SU-DHL-6 (cell line): ENCODE measurements around the gene YES1.
"Not testable (repeated sequence)": the region's sequence is repeated elsewhere in the genome, so short reads cannot be mapped to it uniquely, and the experiment has no call there.

ENCODE experiments used
- H2AFZ ChIP-seq: fragments of 200-600 bp; sonication (generic); 2 replicates; pipeline ENCODE4 v1.6.1; 2014; ENCODE audit warnings: low read depth, mild to moderate bottlenecking, moderate library complexity, mixed read lengths, antibody characterized with exemption, low read length; ENCODE audit not compliant: severe bottlenecking
- H3F3A ChIP-seq: fragments of 200-600 bp; shearing (Covaris generic); 2 replicates; pipeline ENCODE4 v1.6.0; 2016; ENCODE audit warnings: antibody characterized with exemption, mild to moderate bottlenecking; ENCODE audit not compliant: insufficient read depth
- H3K27ac ChIP-seq: fragments of 200-600 bp; sonication (generic); 2 replicates; pipeline ENCODE4 v1.5.1; 2016; ENCODE audit warnings: low read depth, mild to moderate bottlenecking, low read length, moderate library complexity, mixed read lengths
- H3K27me3 ChIP-seq: fragments of 200-600 bp; sonication (generic), shearing (Covaris generic); 2 replicates; pipeline ENCODE4 v1.6.0; 2014; ENCODE audit warnings: mild to moderate bottlenecking, low read length
- H3K36me3 ChIP-seq: fragments of 200-600 bp; sonication (generic); 2 replicates; pipeline ENCODE4 v1.6.1; 2014; ENCODE audit warnings: mild to moderate bottlenecking, low read length, mixed read lengths
- H3K4me2 ChIP-seq: fragments of 300-600, 200-600 bp; shearing (Covaris generic), sonication (generic); 2 replicates; pipeline ENCODE4 v1.6.0; 2014; ENCODE audit warnings: low read length, low read depth, mild to moderate bottlenecking; ENCODE audit not compliant: poor library complexity, severe bottlenecking
- H3K4me3 ChIP-seq: fragments of 200-600 bp; sonication (generic); 2 replicates; pipeline ENCODE4 v1.5.1; 2014; ENCODE audit warnings: antibody characterized with exemption, low read length, mild to moderate bottlenecking, mixed read lengths; ENCODE audit not compliant: insufficient read depth, poor library complexity, severe bottlenecking
- H3K79me2 ChIP-seq: fragments of 200-600 bp; sonication (generic); 2 replicates; pipeline ENCODE4 v1.6.1; 2014; ENCODE audit warnings: mild to moderate bottlenecking, low read length, moderate library complexity; ENCODE audit not compliant: insufficient read depth
- H3K9ac ChIP-seq: fragments of 200-600 bp; sonication (generic); 2 replicates; pipeline ENCODE4 v1.7.0; 2014; ENCODE audit warnings: mild to moderate bottlenecking, low read length
- H3K9me2 ChIP-seq: fragments of 200-600 bp; sonication (generic); replicated peaks from 2 replicates; pipeline ENCODE4 v1.6.1; 2014; ENCODE audit warnings: low read length; ENCODE audit not compliant: insufficient read depth
- H3K9me3 ChIP-seq: fragments of 200-600 bp; sonication (generic); 2 replicates; pipeline ENCODE4 v1.6.1; 2014; ENCODE audit warnings: low read length, mixed read lengths; ENCODE audit not compliant: insufficient read depth
- H4K20me1 ChIP-seq: fragments of 200-600 bp; sonication (generic); 2 replicates; pipeline ENCODE4 v1.6.1; 2014; ENCODE audit warnings: low read depth, mild to moderate bottlenecking, antibody characterized with exemption, low read length, moderate library complexity, mixed read lengths
- CTCF ChIP-seq: fragments of 200-600 bp; sonication (generic); IDR thresholded peaks from one replicate; pipeline ENCODE4 v1.5.1; 2017; ENCODE audit warnings: antibody characterized with exemption, mild to moderate bottlenecking, low read length, moderate library complexity; ENCODE audit not compliant: insufficient read depth, poor library complexity, severe bottlenecking
- EZH2phosphoT487 ChIP-seq: fragments of 200-600 bp; sonication (generic), shearing (Covaris generic); conservative IDR thresholded peaks from 2 replicates; pipeline ENCODE4 v1.6.1; 2018; ENCODE audit warnings: mild to moderate bottlenecking, antibody characterized with exemption, low read length, moderate library complexity, mixed read lengths

Gene YES1

DNA sequence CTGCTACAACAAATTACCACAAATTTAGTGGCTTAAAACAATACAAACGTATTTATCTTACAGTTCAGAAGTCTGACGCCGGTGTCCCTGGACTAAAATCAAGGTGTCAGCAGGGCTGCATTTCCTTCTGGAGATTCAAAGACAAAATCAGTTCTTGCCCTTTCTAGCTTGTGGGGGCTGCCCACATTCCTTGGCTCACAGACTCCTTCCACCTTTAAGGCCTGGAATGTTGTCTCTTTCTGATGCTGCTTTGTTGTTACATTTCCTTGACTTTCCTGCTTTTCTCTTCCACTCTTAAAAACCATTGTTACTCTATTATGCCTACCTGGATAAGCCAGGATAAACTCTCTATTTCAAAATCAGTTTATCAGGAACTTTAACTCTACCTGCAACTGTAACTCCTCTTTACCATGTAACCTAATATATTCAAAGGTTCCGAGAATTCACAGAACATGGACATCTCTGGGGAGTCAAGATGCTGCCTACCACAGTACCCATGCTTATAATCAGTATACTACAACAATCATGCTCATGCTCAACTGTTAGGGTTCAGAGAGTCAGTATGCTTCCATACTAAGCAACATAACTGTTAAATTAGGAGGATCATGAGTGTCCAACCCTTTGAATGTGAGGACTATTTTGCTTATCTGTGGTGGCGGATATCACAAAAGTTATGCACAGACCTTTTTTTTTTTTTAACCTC is 27.4 kb downstream of the YES1 start:
- H3K27ac ChIP-seq, result no peak overlapping the region
- no peak overlapping the region for H3K4me3 ChIP-seq
- no peak overlapping the region for H2AFZ ChIP-seq
- H3K9me2 ChIP-seq, result no peaks in the 10 kb centered on the region
- H3K27me3 ChIP-seq, result no peaks in the 10 kb centered on the region
- H3F3A ChIP-seq, result no peaks in the 10 kb centered on the region
- H3K9ac ChIP-seq, result no peak overlapping the region
- no peaks in the 10 kb centered on the region for H3K79me2 ChIP-seq
- H3K36me3 ChIP-seq, result no peaks in the 10 kb centered on the region
- no peaks in the 10 kb centered on the region for H3K9me3 ChIP-seq
- TF ChIP-seq EZH2phosphoT487, result no peak
- no peak for TF ChIP-seq CTCF
- no peak overlapping the region for H3K4me2 ChIP-seq
- H4K20me1 ChIP-seq, result no peaks in the 10 kb centered on the region

GRCh38 chr18:778194-778927 is 33.7 kb downstream of the YES1 start:
- Histone ChIP-seq H3K9ac (no peak overlapping the region), H3K9me3 (no peaks in the 10 kb centered on the region), H3K9me2 (no peaks in the 10 kb centered on the region), H2AFZ (no peak overlapping the region), H3K27ac (no peak overlapping the region), H3F3A (no peaks in the 10 kb centered on the region), H3K4me3 (no peak overlapping the region), H4K20me1 (no peaks in the 10 kb centered on the region), H3K36me3 (no peaks in the 10 kb centered on the region), H3K79me2 (no peaks in the 10 kb centered on the region), H3K4me2 (no peak overlapping the region), H3K27me3 (no peaks in the 10 kb centered on the region)
- TF ChIP-seq EZH2phosphoT487 (no peak), CTCF (no peak)

- Histone ChIP-seq H2AFZ (no peak overlapping the region), H3K4me2 (no peak overlapping the region), H3K9me3 (no peaks in the 10 kb centered on the region), H3F3A (no peaks in the 10 kb centered on the region), H3K9ac (no peak overlapping the region), H3K9me2 (no peaks in the 10 kb centered on the region), H3K27ac (no peak overlapping the region), H3K4me3 (no peak overlapping the region), H3K36me3 (no peaks in the 10 kb centered on the region), H4K20me1 (no peaks in the 10 kb centered on the region), H3K27me3 (no peaks in the 10 kb centered on the region), H3K79me2 (no peaks in the 10 kb centered on the region)
- TF ChIP-seq EZH2phosphoT487, result no peak
- no peak for TF ChIP-seq CTCF
These were observed 35.0 kb downstream of the YES1 start for GRCh38 chr18:777021-777420.

GRCh38 chr18:776044-776443 is 36.0 kb downstream of the YES1 start:
- not testable (repeated sequence) for H3K79me2 ChIP-seq, H3K9me2 ChIP-seq, H4K20me1 ChIP-seq

More at GRCh38 chr18:776044-776443, 36.0 kb downstream of the YES1 start:
- not testable (repeated sequence) for H3K4me3 ChIP-seq, H3K9me3 ChIP-seq, H3K4me2 ChIP-seq, H3K9ac ChIP-seq, H3K27me3 ChIP-seq, H2AFZ ChIP-seq, H3K27ac ChIP-seq, H3F3A ChIP-seq, H3K36me3 ChIP-seq
